ENCODE measurements around the gene CAV2. TPM values are rescaled to one million over a fixed set of nuclear protein-coding genes. Genes with fewer than 3 reads are reported as not detected.
A peak's percentile ranks its signal among the peaks of the same experiment; 100 is the strongest.

Gene CAV2
- total RNA-seq, 2 donors from 2014 or later = 93.8 to 157 TPM

DNA sequence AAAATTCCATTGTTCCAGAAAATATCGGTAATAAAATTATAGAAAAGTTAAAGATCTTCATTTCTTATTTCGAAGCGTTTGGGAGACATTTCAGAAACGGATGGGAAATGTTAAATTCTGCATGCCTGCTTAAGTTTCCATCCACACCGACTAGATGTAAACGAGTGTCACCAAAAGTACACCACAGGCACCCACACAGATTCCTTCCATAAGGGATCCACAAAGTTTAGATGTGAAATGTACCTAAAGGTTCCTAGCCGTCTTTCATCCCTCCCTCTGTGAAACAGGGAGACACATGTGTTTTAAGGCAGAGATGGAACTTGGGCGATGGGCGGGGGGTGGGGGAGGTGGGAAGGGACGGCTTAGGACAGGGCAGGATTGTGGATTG is 24.7 kb downstream of the CAV2 start:
- Histone ChIP-seq H3K27ac (peak overlapping the region; percentile 27 to 98), H3K4me3 (peak overlapping the region; percentile 95), H3K27me3 (replicated peaks; ENCODE audit: insufficient read depth) (no peaks in the 10 kb centered on the region), H3K9me3 (no peaks in the 10 kb centered on the region), H3K4me1 (ENCODE audit: control insufficient read depth in 1 of 2, low read depth in 2 of 2) (peaks cover 16 to 21% of the 10 kb centered on the region in 2 donors), H3K36me3 (no peaks in the 10 kb centered on the region)
- TF ChIP-seq, protein P1, sequence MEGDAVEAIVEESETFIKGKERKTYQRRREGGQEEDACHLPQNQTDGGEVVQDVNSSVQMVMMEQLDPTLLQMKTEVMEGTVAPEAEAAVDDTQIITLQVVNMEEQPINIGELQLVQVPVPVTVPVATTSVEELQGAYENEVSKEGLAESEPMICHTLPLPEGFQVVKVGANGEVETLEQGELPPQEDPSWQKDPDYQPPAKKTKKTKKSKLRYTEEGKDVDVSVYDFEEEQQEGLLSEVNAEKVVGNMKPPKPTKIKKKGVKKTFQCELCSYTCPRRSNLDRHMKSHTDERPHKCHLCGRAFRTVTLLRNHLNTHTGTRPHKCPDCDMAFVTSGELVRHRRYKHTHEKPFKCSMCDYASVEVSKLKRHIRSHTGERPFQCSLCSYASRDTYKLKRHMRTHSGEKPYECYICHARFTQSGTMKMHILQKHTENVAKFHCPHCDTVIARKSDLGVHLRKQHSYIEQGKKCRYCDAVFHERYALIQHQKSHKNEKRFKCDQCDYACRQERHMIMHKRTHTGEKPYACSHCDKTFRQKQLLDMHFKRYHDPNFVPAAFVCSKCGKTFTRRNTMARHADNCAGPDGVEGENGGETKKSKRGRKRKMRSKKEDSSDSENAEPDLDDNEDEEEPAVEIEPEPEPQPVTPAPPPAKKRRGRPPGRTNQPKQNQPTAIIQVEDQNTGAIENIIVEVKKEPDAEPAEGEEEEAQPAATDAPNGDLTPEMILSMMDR (IDR thresholded peaks at IDR 0.05) = no peak
- ATAC-seq (ENCODE audit: insufficient number of reproducible peaks, low FRiP score, low read depth) = no peak
- DNase-seq (ENCODE audit: low spot score) = no peak

DNA sequence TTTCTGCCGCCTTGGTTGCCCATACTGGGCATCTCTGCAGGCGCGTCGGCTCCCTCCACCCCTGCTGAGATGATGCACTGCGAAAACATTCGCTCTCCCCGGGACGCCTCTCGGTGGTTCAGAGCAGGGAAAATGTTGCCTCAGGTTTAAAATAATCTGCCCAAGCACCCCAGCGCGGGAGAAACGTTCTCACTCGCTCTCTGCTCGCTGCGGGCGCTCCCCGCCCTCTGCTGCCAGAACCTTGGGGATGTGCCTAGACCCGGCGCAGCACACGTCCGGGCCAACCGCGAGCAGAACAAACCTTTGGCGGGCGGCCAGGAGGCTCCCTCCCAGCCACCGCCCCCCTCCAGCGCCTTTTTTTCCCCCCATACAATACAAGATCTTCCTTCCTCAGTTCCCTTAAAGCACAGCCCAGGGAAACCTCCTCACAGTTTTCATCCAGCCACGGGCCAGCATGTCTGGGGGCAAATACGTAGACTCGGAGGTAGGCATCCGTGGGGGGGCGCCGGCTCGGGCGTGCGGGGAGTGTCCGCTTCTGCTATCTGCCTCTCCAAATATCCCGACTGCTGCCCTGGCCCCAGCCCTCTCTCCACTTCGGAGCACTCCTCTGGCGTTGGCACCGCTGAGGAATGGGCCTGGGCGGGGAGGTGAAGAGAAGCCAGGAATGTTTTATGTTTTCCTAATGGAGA is 25.2 kb downstream of the CAV2 start, which contains the start of gene CAV1:
TSS of gene CAV1 (plus strand) at position 428 of the 689 bp plus-strand sequence. CDS start at position 455, 27 bp downstream.
- TF ChIP-seq, protein P1 (IDR thresholded peaks at IDR 0.05) = peak; percentile 27
- peaks cover 22 to 26% of the 10 kb centered on the region in 2 donors for H3K4me1 ChIP-seq (ENCODE audit: control insufficient read depth in 1 of 2, low read depth in 2 of 2)
- peak; percentile 48 for ATAC-seq (ENCODE audit: insufficient number of reproducible peaks, low FRiP score, low read depth)
- peak within 1 kb of the TSS; percentile 95 to 98 for H3K27ac ChIP-seq
- no peaks in the 10 kb centered on the region for H3K36me3 ChIP-seq
- H3K9me3 ChIP-seq = no peaks in the 10 kb centered on the region
- H3K27me3 ChIP-seq (replicated peaks; ENCODE audit: insufficient read depth) = no peaks in the 10 kb centered on the region
- peak; percentile 56 for DNase-seq (ENCODE audit: low spot score)
- H3K4me3 ChIP-seq = peak within 1 kb of the TSS; percentile 95

DNA sequence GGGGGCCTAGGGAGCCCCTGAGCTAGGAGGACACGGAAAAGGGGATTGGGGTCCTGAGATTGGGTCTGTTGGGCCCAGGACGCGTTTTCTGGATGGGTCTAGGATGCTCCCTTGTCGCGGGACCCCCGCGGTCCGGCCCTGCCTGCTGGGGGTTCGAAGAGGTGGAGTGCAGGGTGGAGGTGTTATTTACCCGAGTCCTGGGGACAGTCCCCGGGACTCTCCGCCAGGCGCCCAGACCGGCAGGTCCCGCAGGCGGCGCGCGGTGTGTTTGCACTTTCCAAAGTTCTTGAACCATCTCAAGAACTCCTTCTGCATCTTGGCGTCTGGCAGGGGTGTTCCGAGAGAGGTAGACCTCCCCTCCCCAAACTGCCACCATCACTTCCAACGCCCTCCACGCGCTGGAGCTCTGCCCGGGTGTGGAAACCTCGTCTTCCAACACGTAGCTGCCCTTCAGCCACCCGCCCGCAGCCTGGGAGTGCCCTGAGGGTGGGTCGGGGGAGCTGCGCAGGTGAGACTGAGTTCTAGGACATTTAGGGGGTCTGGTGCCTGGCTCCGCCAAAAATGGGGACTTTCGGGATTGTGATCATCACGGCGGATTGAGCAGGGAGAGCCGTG is 25.9 kb downstream of the CAV2 start:
- Histone ChIP-seq H3K27ac (peak overlapping the region; percentile 95 to 98), H3K36me3 (no peaks in the 10 kb centered on the region), H3K4me3 (peak overlapping the region; percentile 95), H3K9me3 (no peaks in the 10 kb centered on the region), H3K27me3 (replicated peaks; ENCODE audit: insufficient read depth) (no peaks in the 10 kb centered on the region), H3K4me1 (ENCODE audit: control insufficient read depth in 1 of 2, low read depth in 2 of 2) (peaks cover 25 to 32% of the 10 kb centered on the region in 2 donors)
- no peak for DNase-seq (ENCODE audit: low spot score)
- TF ChIP-seq, protein P1 (IDR thresholded peaks at IDR 0.05) = peak; percentile 12
- ATAC-seq (ENCODE audit: insufficient number of reproducible peaks, low FRiP score, low read depth) = no peak

DNA sequence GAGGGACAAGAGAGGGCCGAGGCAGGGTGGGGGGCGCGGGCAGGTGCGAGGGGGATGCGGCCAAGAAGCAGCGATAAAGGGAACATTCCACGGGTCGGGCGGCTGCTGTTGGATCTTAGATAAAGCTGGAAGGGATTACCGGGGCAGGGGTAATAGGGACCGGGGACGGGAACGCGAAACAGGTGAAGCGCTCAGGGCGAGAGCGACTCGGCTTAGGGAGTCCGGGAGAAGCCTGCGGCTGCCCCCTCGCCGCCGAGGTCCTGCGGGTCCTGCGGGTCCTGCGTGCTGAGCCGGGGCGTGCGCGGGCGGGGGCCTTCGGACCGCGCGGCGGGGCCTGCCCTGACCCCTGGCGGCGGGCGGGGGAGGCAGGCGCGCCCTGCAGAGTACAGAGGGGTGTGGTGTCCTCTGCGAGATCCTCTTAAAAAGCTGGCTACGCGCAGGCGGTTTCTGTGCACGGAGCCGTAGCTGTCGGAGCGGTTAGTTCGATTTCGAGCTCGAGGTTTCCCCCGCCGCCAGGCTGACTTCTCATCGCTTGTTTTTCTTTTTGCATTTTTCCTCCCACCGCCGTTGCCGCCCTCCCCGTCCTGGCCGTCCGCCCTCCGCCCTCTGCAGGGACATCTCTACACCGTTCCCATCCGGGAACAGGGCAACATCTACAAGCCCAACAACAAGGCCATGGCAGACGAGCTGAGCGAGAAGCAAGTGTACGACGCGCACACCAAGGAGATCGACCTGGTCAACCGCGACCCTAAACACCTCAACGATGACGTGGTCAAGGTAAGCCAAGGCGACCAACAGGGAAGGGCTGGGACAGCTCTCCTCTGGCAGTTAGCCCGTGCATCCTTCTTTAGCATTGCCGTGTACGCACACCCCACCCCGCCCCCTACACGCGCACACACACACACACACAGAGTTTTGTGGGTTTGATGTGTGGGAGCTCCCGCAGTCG is 26.6 kb downstream of the CAV2 start:
- Histone ChIP-seq H3K36me3 (no peaks in the 10 kb centered on the region), H3K27me3 (replicated peaks; ENCODE audit: insufficient read depth) (no peaks in the 10 kb centered on the region), H3K4me3 (peak overlapping the region; percentile 95), H3K4me1 (ENCODE audit: control insufficient read depth in 1 of 2, low read depth in 2 of 2) (peaks cover 33 to 40% of the 10 kb centered on the region in 2 donors), H3K27ac (peak overlapping the region; percentile 95 to 98), H3K9me3 (no peaks in the 10 kb centered on the region)
- DNase-seq (ENCODE audit: low spot score) (peak; percentile 11), ATAC-seq (ENCODE audit: insufficient number of reproducible peaks, low FRiP score, low read depth) (peak; percentile 51)
- TF ChIP-seq, protein P1 (IDR thresholded peaks at IDR 0.05) = peak; percentile 83

All from thoracic aorta (tissue), 2 donors.